Stimulated activated CD8-positive, alpha-beta memory T cell treated with anti-CD3 and anti-CD28 coated beads, Interleukin-15, amount 100 ng/mL, for 48 hours (primary cell): ENCODE data around the gene MPPED2.

Experiments
- DNase-seq, 2 donors: peaks; one replicate each; pipeline ENCODE4 v3.0.0-alpha.2; 2020; ENCODE audit warnings: low read depth in 2 of 2

The MPPED2 gene

DNA sequence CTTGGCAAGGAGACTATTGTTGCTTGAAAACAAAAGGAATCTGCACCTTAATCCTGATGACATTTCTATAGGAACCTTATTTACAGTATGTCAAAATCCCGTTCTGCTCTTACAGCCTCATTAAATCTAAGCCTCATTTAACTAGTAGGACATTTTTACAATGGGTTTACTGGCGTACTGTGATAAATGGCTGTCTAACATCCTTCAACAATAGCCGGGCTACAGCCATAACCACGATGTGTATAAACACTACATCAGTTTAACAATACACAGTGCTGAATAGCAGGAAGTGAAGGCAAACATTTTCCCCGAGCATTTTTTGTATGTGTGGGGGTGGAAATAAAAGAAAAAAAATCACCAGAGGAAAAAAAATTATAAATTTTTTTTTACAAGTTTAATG lies 132.0 kb downstream of the MPPED2 start:
- DNase-seq, result no peak

DNA sequence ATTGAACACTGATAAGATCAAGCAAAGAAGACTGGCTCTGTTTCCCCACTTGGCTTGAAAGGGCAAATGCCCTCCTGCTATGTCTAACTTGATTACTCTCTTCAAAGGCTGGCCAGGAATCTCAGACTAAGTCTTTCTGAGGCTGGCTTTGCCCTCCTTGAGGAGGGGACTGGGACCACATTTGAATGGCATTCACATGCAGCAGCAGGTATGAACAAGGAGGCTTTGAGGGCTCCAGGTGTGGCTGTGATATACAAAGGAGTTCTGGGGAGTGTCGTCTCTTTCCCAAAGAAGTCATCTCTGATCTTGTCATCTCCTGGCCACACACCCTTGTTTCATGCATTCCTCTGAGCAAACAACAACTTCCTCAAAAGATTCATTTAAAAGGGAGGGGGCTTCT lies 132.4 kb downstream of the MPPED2 start:
- no peak for DNase-seq

GRCh38 chr11:30452842-30453241 lies 133.3 kb downstream of the MPPED2 start:
- no peak for DNase-seq

DNA sequence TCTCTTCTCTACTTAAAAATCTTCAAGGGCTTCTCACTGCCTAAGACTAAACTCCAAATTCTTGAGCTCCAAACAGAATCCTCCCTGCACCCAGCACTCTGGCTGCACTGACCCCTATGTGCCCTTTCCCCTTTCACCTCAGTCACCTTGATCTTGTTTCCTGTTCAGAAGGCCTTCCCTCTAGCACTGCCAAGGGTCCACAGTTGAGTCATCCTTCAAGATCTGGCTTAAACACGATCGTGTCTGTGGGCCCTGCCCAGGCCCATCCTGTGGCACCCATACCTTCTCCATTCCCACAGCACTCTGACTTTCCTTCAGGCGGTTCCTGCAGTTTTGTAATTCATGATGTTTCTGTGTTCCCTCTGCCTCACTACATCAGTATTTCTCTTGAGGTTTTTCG lies 134.0 kb downstream of the MPPED2 start:
- DNase-seq, result no peak

- no peak for DNase-seq
These were observed 134.5 kb downstream of the MPPED2 start for GRCh38 chr11:30451626-30452025.

GRCh38 chr11:30451167-30451566 lies 135.0 kb downstream of the MPPED2 start:
- DNase-seq, result no peak

DNA sequence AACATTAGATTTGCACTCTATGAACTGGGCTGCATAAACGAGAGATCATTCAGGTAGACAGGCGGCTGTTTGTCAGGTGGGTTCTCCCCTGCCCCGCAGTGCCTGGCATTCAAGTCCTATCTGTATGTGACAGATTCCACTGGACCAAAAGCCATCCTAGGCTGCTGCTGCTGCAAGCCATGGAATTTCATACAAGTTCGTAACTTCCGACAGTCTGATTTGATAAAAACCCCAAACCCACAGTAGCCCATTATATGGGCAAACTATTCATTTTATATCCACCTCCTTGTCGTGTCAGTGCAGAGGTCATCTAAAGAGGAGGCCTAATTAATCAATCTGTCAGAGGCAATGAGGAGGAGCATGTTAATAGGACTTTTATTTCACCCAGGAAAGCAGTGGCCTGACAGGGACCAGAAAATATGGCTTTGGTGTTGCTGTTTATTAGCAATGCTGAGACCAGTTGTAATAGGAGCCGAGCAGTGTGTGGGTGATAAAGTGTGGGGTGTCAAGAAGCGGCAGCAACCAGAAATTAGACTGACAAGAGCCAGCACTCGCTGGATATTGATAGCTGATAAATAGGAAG lies 139.0 kb downstream of the MPPED2 start:
- DNase-seq, result no peak

DNA sequence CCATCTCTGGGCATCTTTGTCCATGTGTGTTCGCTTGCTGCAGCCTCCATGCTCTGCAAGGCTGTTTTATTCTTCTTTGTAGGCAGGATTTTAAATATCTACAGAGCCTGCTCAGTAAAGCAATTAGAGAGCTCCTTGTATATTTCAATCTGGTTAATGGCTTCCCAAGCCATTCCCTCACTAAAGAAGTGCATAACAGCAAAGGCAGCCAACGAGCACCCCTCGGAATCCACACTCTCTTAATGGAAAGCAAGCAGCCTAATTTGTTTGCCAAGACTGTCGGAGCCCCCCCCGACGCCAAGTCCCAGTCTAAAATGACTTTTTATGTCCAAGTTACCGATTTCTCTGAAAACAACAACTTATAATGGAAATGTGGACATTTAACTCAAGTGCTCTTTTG lies 139.6 kb downstream of the MPPED2 start:
- DNase-seq, result no peak

DNA sequence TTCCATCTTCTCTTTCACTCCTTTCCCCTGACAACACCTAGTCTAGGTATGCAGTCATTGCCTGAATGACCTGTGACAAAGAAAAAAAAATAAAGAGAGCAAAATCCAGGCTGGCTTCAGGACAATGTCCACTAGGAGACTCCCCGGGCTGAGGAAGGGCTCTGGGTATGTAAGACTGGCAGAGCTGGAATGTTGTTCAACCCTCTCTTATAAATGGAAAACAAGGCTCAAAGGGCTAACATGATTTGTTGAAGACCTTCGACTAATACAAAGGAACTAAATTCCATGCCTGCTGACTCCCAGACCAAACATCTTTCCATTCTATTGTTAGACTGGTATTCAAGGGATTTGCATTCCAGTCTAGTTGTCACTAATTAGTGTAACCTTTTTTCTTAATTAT lies 141.1 kb downstream of the MPPED2 start:
- no peak for DNase-seq

DNA sequence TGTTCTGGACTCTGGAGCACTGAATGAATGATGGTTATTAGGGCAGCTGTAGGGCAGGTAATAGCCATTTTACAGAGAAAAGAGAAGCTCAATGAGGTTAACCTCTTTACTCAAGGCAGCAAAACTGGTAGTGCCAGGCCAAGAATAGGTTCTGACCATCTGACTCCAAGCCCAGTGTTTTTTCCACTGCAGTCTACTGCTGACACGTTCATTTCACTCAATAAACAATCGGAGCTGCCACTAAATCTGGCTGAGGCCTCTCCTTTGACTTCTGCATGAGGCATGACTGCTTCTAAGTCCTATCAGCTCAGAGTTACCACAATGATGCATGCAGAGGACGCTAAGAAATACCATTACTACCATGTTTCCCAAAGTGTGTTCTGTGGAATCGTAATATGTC lies 145.6 kb downstream of the MPPED2 start:
- DNase-seq, result no peak

DNA sequence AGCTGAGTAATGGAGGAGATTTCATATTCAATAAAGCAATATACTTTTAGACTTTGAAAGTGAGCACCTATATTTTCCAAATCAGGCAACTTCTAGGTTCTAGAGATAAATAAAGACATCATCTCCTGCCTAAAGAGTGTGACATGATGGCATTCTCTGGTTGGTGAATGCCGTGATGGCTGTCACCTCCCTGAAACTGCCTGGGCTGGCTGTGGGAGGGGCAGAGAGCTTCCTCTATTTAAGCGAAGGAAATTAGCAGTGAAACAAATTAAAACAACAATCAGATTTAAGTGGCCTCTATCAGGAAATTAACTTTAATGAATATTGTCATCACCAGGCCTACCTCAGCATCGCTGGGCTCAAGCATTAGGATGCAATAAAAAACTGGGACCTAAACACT lies 149.4 kb downstream of the MPPED2 start:
- no peak for DNase-seq

- no peak for DNase-seq
These were observed 150.7 kb downstream of the MPPED2 start for GRCh38 chr11:30435488-30435887.

- DNase-seq, result no peak
These were observed 151.3 kb downstream of the MPPED2 start for GRCh38 chr11:30434901-30435300.

- no peak for DNase-seq
These were observed 152.3 kb downstream of the MPPED2 start for GRCh38 chr11:30433831-30434230.

DNA sequence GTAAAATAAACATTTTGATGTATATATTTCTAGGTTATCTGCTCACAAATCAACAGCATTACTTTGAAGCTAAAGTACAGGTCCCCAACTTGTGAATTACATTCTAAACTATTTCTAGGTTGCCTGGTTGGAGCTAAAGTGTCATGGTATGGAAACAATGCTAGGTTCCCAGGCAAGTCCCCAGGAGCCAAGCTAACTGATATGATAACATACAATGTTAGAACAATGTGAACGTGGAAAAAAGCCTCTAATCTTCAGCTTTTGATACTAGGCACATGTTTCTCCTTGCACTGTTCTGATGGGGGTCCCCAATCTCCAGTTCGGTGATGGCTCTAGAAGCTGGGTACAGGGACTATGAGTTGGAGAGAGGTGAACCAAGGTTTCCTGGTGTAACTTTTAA lies 153.4 kb downstream of the MPPED2 start:
- no peak for DNase-seq

GRCh38 chr11:30432178-30432577 lies 154.0 kb downstream of the MPPED2 start:
- no peak for DNase-seq

GRCh38 chr11:30431127-30431814 lies 154.9 kb downstream of the MPPED2 start:
- DNase-seq, result no peak

GRCh38 chr11:30429550-30429949 lies 156.6 kb downstream of the MPPED2 start:
- DNase-seq, result no peak

- DNase-seq, result no peak
These were observed 159.4 kb downstream of the MPPED2 start for GRCh38 chr11:30426781-30427180.

DNA sequence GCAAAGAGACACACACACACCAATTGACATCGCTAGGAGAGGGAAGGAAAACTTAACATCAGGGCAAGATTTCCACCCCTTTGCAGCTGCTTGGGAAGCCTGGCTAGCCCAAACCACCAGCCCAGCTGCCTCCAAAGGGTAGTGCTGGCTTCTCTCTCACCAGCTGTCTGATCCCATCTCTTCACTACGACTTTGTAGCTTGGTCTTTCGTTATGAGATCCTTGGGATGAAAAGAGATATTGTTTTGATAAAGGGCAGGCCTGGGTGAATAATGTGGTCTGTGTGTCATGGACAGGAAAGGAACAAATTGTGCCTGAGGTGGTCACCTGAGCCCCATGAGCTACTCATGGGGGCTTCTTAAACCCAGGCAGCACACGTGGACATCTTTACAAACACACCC lies 161.3 kb downstream of the MPPED2 start:
- DNase-seq, result no peak

DNA sequence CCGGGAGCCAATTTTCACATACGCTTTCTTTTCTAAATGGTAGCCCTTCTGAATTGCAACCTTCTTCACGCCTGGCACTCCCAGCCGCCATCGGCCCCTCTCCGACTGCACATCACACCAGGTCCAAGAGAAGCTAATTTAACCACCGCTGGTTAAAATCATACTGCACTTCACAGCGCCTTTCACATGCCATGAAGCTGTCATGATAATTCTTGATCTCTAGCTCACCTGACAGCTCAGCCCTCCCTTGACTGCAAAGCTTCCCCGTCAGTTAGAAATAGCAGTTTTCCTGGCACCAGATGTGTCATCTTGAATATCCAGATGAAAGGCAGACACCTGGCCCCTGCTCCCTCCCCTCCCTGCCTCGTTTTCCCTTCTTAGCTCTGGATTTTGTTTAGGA lies 161.8 kb downstream of the MPPED2 start:
- DNase-seq, result no peak

DNA sequence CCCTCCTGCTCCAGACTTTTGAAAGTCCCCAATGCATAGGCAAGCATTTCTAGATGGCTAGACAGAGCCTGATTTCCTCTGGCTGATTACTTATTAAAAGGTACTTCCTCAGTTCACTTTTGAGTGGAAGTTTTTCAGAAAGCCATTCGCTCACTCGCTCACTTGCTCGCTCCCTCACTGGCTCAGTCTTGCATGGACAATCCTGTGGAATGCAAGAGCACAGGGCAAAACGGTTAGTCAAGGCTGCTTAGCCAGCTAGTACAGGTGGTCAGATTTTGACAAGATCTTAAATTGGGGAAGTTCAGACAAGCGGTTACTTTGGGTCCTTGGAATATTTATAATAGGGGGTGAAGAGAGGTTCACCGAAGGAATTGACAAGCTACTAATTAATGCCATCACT lies 162.3 kb downstream of the MPPED2 start:
- no peak for DNase-seq

DNA sequence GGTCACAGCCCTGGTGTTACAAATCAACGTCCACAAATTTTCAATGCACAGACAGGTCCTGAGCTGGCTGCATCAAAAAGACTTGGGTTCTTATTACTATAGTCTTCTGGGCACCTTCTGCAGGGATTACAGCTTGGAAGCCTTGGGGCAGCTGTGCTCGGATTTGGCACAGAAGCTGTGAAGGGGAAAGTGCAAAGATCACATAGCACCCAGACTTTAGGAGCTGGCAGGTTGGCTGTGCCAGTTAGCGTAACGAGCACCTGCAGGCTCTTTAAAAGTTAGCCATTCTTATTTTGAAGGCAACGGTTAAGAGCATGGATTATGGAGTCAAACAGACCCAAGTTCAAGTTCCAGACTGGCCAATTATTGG lies 162.9 kb downstream of the MPPED2 start:
- DNase-seq, result no peak
